Stimulated activated CD4-positive, alpha-beta T cell treated with anti-CD3 and anti-CD28 coated beads, TNF-alpha, amount 100 ng/mL, for 4 hours (primary cell): ENCODE data around the gene NAB2.
"Not testable (repeated sequence)": the region's sequence is repeated elsewhere in the genome, so short reads cannot be mapped to it uniquely, and the experiment has no call there.

Source experiments
- DNase-seq, 3 experiments: peaks; one replicate each; pipeline ENCODE4 v3.0.0-alpha.2; 2020; ENCODE audit warnings: low read depth in 3 of 3

Gene NAB2

GRCh38 chr12:57066245-57066644, 22.7 kb upstream of the NAB2 start:
- DNase-seq, result no peak

- DNase-seq, result no peak
Measured at GRCh38 chr12:57069523-57069922, 19.4 kb upstream of the NAB2 start.

DNA sequence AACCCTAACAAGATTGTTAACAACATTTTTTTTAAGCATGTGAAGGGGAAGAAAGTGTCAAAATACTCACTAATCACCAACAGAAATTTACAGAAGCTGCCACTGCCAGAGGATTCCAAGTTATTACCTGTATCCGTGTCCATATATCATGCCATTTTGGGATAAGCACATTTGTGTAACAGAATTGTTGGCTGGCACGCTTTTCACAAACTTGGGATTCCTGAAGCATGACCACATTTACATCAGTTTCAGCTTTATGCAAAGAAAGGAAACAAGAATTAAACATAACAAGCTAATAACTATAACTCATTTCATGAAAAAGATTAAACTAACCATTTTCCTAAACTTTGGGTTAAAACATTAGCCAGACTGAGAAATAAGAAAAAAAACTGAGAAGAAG, 16.3 kb upstream of the NAB2 start:
- no peak for DNase-seq

- not testable (repeated sequence) for DNase-seq
Measured at GRCh38 chr12:57073566-57074450, 15.1 kb upstream of the NAB2 start.

DNA sequence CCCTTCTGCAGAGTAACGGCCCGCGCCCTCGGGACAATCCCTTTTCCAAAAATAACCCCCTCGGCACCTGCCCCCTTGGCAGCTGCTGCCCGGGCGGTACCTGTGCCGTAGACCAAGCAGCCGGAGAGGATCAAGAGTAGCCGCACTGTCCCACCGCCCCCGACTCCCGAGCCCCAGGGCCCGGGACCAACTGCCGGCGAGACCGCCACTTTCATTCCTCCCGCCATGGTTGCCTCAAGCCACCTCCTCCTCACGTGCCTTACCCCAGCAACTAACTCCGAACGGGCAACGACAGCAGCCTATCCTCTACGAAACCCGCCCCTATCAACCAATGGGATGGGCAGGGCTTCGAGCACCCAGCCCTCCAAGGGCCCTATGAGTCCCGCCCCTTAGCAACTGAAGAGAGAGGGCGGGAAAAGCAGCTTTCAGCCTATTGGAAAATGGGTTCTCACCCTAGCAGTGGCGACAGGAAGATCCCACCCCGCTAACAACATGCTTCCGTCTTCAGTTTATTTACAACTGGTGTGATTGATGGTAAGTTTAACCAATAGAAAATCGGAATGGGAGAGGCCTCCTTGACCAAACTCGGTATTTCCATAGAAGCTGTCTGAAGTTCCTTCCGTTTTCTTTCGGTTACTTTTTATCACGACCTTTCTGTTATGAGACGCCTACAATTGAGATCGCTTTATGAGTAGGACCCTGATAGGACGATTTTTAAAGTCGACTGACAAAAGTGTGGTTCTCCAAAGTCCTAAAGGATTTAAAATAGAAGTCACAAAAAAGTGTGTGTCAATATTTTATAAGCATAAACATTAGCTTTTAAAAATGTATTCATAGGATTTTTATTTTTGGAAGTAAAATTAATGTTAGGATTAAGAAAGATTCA, 10.2 kb upstream of the NAB2 start, which contains the start of gene NEMP1:
NEMP1 (minus strand) TSS at position 273 of the 886 bp plus-strand sequence; CDS start at position 227, 46 bp downstream.
- peak; percentile 68 to 93 (median 89) for DNase-seq

- no peak for DNase-seq
Measured at GRCh38 chr12:57079821-57080220, 9.1 kb upstream of the NAB2 start.

DNA sequence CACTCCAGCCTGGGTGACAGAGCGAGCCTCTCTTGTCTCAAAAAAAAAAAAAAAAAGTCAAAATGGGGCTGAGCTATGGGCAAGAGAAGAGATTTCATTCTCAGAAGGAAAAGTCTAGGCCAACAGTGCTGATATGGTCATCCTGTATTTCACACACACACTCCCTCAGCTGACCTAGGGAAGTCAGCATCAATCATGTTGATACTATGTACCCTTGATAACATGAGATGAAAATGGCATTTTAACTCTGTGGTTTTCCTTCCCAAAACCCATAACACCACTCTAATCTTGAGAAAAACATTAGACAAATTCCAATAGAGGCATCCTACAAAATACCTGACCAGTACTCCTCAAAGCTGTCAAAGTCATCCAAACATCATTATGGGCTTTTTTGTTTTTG, 8.1 kb upstream of the NAB2 start:
- no peak for DNase-seq

DNA sequence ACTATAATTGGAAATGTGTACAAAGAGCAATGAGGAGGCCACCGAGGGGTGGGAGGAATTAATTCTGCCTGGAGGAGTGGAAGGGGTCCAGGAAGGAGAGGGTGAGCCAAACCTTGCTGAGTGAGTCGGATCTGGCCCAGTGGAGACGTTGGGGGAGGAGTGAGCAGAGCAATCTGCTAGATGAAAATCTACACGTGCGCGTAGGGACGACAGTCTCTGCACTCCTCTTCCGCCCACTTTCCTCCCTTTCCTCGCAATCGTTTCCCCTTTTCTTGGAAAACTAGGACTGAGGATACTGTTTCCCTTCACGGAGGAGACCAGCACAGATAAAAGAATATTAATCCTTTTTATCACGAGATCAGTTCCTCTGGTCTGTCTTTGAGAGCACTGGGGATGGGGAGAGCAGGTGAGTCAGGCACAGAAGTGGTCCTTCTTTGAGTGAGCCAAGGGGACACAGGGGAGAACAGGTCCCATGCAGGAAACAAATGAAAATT, 2.9 kb upstream of the NAB2 start:
- DNase-seq, result no peak

GRCh38 chr12:57086493-57087009, 2.4 kb upstream of the NAB2 start:
- DNase-seq, result peak in 2 of 3 experiments; percentile 61 to 67

GRCh38 chr12:57087010-57087690, 1.8 kb upstream of the NAB2 start:
- DNase-seq, result peak; percentile 92 to 97 (median 96)

DNA sequence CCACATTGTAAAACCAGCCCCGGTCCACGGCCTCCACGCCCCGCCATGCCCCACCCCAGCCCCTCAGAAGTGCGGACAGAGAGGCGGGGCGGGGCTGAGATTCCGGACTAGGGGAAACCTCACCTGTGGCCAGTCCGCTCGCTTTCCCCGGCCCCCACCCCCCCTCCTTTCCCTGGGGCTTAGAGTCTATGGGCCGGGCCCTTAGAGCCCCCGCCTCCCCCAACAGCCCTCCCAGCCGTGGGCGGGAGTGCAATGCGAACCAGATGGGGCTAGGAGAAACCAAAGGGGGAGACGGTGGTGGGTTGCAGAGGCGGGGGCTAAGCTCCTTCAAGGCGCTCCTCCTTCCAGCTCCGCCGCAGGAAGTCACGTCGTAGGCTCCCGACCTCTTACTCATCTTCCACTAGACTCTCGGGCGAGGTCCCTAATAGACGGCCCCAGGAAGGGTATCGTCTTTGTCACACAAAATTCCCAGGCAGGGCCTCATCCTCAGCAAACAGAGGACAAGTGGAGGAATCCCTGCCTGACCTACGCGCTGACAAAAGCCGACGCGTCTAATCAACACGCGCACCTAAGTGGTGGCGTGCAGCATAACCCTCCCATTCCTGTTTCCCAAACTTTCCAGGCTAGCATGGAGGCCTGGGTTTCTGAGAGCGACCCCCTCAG, 1.1 kb upstream of the NAB2 start:
- peak; percentile 78 to 83 (median 79) for DNase-seq

DNA sequence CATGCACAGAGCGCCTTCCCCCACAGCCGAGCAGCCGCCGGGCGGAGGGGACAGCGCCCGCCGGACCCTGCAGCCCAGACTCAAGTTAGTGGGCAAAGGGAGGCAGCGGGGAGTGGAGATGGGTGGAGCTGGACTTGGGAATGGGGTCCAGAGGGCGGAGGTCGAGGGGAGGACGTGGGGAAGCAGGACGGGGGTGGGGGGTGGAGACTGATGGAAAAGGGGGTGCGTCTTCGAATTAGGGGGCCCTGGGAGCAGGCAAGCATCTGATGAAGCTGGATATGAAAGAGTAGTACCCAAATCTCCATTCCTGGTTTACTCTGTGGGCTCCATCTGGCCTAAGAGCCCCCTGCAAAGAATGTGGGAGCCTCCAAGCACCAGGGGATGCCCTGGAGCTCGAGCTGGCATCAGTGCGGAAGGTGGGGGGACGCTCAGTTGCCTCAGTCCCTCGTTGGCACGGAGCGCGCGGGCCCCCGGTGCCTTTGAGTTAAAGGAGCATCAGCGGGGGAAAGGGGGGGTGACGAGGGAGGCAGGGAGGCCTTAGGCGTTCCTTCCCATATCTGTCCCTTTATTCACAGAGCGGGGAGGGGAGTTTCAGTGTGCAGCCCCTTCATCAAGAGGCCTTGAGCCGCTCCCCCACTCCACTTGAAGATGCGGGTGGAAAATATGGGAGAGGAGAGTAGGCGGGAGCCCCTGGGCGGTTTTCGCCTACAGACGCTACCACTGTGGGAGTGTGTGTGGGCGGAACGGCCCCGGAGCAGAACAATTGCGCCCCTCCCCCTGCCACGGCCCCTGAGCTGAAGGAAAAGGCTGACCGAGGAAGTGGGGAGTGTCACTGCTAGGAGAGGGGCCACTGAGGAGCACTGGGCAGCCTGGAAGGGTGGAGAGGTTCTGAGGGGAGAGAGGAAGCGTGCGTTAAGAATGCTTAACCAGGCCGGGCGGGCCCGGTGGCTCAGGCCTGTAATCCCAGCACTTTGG, 644 bp downstream of the NAB2 start:
- DNase-seq, result peak in 2 of 3 experiments; percentile 53 to 60

GRCh38 chr12:57090490-57090889, 1.6 kb downstream of the NAB2 start:
- DNase-seq, result no peak

DNA sequence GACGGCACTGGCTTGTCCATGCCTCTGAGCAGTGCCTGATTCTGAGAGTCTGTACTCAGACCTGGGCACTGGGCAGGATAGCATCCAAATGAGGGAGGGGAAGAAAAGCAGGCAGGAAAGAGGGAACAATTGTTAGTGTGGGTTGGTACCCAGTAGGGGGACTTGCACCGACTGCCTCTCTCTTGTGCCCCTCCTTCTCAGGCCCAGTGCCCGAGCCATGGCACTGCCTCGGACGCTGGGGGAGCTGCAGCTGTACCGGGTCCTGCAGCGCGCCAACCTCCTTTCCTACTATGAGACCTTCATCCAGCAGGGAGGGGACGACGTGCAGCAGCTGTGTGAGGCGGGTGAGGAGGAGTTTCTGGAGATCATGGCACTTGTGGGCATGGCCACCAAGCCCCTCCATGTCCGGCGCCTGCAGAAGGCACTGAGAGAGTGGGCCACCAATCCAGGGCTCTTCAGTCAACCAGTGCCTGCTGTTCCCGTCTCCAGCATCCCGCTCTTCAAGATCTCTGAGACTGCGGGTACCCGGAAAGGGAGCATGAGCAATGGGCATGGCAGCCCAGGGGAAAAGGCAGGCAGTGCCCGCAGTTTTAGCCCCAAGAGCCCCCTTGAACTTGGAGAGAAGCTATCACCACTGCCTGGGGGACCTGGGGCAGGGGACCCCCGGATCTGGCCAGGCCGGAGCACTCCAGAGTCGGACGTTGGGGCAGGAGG, 2.2 kb downstream of the NAB2 start:
- no peak for DNase-seq

DNA sequence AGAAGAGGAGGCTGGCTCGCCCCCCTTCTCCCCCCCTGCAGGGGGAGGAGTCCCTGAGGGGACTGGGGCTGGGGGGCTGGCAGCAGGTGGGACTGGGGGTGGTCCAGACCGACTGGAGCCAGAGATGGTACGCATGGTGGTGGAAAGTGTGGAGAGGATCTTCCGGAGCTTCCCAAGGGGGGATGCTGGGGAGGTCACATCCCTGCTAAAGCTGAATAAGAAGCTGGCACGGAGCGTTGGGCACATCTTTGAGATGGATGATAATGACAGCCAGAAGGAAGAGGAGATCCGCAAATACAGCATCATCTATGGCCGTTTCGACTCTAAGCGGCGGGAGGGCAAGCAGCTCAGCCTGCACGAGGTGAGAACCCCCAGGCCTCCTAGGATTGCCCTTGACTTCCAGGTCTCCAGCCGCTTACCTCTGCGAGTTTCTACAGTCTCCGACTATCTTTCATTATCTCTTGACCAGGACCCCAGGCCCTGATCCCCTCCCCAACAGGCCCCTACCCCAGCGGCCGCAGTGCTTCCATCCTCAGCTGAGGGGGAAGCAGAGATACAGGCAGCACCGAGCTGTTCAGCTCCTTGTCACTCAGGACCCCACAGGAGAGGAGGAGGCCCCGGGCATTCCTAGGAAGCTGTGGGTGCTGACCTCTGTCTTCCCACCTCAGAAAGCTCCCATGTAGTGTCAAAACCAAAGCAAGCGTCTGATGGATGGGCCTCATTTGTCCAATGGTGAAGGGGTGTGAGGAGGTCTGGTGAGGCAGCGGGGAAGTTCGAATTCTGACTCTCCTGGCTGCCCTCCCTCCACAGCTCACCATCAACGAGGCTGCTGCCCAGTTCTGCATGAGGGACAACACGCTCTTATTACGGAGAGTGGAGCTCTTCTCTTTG, 3.0 kb downstream of the NAB2 start:
- no peak for DNase-seq

DNA sequence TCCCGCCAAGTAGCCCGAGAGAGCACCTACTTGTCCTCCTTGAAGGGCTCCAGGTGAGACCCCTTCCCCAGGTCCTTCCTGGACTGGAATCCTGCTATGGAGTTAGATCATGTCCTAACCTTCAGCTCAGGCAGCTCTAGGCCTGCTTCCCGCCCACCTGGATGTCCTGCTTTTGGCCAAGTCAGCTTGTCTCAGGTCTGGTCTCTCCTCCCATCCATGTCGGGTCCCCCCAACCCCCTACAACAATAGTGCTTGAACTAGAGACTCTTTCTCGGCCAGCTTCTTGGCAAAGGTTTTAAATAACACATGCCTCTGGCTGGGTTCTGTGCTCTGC, 3.6 kb downstream of the NAB2 start:
- no peak for DNase-seq

GRCh38 chr12:57092876-57093414, 4.0 kb downstream of the NAB2 start:
- no peak for DNase-seq
